Right lobe of liver (tissue), 4 donors: ENCODE measurements around the gene DLG4.

ENCODE experiments used
- CTCF ChIP-seq, 4 donors: fragments of 200-600 bp in 3 of 4; fragments of 450-650 bp in 1 of 4; IDR thresholded peaks; one replicate each; pipeline versions ENCODE4 v1.5.1 to v1.8.0; 2016 to 2022; ENCODE audit warnings: antibody characterized with exemption in 4 of 4, mild to moderate bottlenecking in 2 of 4
- POLR2A ChIP-seq: fragments of 450-650 bp; IDR thresholded peaks from one replicate; pipeline ENCODE4 v1.6.1; 2017; ENCODE audit warnings: antibody characterized with exemption, mild to moderate bottlenecking
- donor health status: DM: no; HTN: no; CAD: no.
- donor health status: DM: no; HTN: no; CAD: no.
- donor health status: DM: no; HTN: yes; CAD: no.

GRCh38 chr17:7232114-7232513 lies 12.5 kb upstream of the DLG4 start:
- TF ChIP-seq POLR2A (no peak), CTCF (IDR thresholded peaks at IDR 0.05) (no peak)
